GM19240 (cell line): ENCODE results near the gene CAMK2N2.

Experiments
- DNase-seq: peaks from one replicate; pipeline ENCODE4 v3.0.0; 2011; ENCODE audit warnings: low spot score; ENCODE audit not compliant: insufficient read length

Gene CAMK2N2

DNA sequence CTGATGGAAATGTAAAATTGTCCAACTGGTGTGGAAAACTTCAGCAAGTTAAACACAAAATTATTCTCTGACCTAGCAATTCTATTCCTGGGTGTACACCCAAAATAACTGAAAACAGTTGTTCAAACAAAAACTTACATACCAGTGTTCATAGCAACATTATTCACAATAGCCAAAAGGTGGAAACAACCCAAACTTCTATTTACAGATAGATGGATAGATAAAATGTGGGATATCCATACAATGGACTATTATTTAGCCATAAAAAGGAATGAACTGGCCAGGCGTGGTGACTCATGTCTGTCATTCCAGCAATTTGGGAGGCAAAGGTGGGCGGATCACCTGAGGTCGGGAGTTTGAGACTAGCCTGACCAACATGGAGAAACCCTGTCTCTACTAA, 38.8 kb downstream of the CAMK2N2 start:
- no peak for DNase-seq

DNA sequence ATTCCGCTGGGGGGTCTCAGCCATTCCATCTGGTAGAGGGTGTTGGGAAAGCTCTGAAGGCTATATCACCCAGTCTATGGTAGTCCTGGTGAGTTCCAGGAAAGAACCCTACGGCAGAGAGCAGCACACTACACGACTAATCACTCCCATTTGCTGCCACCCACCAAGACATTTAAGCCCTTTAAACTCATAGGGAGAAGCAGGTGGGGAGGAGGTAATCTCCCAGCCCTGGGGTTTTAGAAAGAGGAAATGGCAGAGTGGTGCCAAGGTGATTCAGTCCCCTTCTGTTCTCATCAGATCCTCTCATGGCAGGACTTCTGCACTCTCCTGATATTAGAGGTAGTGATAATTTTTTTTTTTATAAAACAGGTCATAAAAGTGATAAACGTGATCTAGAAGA, 42.5 kb downstream of the CAMK2N2 start:
- DNase-seq = no peak

DNA sequence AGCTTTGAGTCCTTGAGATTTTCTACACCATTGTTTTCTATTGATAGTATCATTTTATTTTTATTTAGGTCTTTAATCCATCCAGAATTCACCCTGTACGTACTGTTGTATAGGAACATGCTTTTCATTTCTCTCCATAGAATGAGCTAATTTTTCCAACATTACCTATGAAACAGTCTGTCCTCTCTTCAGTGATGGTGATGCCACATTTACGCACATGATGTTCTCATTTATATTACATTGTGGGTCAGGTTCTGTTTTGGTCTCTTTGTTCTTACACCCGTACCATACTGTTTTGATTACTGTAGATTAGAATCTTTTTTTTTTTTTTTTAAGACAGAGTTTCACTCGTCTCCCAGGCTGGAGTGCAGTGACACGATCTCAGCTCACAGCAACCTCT, 49.6 kb downstream of the CAMK2N2 start:
- no peak for DNase-seq

DNA sequence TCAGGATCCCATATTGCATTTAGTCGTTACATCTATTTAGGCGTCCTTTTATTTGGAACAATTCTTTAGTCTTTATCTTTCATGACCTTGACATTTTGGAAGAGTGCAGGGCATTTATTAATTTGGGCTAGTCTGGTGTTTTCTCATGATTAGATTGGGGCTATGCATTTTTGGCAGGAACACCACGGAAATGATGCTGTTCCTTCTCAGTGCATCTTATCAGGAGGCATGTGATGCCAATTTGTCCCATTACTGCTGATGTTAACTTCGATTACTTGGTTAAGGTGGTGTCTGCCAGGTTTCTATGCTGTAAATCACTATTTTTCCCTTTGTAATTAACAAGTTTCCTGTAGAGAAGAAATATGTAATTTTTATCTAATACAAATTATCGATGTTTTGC, 50.1 kb downstream of the CAMK2N2 start:
- no peak for DNase-seq
